ENCODE measurements around the gene DTNA.
"Not testable (repeated sequence)": the region's sequence is repeated elsewhere in the genome, so short reads cannot be mapped to it uniquely, and the experiment has no call there.

The DTNA gene

DNA sequence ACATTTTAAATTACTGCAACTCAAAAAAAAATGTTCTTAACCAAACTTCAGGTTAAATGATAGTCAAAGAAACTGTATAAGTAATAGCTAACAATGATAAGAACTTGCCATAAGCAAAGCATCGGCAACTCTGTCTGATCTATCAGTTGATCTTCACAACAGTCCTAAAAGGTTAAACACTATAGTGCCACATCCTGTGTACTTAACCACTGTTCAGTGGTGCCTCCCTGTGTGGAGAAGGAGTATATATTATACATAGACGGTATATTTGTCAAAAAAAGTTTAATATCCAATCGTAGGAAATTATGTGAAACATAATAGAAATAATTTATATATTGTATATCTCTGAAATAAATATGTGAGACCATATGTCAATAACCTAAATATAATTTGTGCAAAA lies 13.0 kb downstream of the DTNA start:
- in situ Hi-C loops (cut with HindIII; ENCODE audit: low sequenced_read_pairs): no loop called here

- in situ Hi-C loops (cut with HindIII; ENCODE audit: low sequenced_read_pairs): not testable (repeated sequence)
These were observed 15.6 kb downstream of the DTNA start for GRCh38 chr18:34725737-34726136.

DNA sequence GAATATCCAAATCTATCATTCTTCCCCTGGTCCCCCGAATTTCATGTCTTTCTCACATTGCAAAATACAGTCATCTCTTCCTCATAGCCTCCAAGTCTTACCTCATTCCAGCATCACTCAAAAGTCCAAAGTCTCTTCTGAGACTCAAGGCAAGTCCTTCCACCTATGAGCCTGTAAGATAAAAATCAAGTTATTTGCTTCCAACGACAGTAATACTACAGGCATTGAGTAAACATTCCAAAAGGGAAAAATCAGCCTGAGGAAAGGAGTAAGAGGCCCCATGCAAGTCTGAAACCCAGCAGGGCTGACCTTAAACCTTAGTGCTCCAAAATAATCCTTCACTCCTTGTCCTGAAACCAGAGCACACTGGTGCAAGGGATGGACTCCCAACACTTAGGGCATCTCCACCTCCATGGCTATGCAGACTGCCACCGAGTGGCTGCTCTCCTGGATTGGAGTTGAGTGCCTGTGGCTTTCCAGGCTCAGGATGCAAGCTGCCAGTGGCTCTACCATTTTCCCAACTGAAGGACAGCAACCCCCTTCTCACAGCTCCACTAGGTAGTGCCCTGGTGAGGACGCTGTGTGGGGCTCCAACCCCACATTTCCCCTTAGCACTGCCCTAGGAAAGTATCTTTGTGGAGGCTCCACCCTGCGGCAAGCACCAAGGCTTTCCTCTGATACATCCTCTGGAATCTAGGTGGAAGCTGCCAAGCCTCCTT lies 16.3 kb downstream of the DTNA start:
- in situ Hi-C loops (cut with HindIII; ENCODE audit: low sequenced_read_pairs): no loop called here

DNA sequence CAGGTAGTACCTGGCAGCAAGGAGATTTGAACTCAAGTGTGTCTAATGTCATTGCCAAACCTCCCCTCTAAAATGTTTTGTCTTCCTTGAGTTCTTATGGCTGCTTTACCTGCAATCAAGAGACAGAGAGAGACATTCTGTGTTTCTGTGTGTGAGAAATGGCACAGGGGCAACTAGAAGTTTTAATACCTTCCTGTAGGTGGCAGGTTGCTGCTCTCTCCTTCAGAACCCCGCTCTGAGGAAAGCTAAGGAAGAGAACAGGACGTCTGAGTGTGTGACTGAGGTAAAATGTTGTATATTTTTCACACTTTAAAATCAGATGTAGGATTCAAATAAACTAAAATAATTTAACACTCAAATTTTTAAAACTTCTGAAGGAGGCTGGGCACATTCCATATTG lies 19.2 kb downstream of the DTNA start:
- in situ Hi-C loops (cut with HindIII; ENCODE audit: low sequenced_read_pairs): no loop called here

DNA sequence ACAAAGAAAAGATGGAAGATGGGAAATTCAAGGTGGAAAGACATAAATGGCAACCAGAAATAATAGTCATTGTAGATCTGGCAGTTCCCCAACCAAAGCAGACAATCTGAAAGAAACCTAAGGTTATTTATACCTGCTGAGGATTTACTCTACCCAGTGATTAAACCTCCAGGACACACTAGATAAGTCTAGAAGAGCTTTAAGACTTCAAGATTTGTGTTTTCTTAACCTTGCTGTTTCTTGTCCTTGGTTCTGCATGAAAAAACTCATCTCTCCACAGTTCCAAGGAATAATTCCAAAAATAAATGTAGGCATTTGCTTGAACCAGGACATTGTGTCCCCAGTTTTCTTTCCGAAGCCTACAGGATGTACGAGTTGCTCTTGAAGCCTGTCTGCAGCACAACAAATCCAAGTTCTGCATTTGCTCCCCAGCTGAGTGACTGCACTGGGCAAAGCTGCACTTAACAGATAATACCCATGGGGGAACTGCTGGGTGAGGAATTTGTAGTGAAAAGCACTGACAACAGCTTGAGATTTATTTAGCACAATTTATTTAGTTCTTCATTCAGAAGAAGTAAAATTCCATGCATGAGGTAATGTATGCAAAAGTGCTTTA lies 19.8 kb downstream of the DTNA start:
- in situ Hi-C loops (cut with HindIII; ENCODE audit: low sequenced_read_pairs): no loop called here

DNA sequence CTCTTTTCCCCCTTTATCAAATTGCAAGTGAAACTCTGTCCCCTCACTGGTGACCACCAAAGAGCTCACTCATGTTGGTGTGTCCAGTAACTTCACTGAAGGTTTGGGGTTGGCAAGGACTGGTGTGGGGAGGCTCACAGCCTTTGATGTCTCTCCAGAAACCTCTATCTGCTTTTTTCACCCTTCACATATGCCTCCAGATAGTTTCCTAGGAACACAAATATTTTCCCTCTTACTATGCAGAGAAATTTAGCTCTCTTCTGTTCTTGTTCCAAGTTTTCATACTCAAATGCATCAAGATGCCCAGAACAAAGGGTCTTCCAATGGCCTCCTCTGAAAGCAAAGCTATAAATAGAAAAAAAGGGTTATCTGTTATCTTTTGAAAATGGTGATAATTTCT lies 20.7 kb downstream of the DTNA start:
- in situ Hi-C loops (cut with HindIII; ENCODE audit: low sequenced_read_pairs): no loop called here

DNA sequence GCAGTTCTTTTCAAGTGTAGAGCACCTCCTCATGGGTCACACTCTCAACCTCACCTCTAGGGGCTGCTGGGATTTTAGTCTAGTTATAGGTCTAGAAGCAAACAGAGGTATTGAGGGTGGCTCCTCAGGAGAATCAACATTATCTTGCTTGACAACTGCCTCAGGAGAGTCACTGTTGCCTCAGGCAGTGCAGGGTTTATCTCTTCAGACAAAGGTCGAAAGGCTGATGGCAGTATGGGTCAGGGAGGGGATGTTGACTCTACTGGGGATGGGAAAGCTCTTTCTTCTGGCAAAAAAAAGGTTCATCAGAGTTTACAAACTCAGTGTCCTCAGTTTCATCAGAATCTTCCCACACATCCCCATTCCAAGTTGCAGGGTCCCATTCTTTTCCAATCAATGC lies 24.0 kb downstream of the DTNA start:
- in situ Hi-C loops (cut with HindIII; ENCODE audit: low sequenced_read_pairs): no loop called here

GRCh38 chr18:34734526-34734925 lies 24.4 kb downstream of the DTNA start:
- in situ Hi-C loops (cut with HindIII; ENCODE audit: low sequenced_read_pairs): not testable (repeated sequence)

DNA sequence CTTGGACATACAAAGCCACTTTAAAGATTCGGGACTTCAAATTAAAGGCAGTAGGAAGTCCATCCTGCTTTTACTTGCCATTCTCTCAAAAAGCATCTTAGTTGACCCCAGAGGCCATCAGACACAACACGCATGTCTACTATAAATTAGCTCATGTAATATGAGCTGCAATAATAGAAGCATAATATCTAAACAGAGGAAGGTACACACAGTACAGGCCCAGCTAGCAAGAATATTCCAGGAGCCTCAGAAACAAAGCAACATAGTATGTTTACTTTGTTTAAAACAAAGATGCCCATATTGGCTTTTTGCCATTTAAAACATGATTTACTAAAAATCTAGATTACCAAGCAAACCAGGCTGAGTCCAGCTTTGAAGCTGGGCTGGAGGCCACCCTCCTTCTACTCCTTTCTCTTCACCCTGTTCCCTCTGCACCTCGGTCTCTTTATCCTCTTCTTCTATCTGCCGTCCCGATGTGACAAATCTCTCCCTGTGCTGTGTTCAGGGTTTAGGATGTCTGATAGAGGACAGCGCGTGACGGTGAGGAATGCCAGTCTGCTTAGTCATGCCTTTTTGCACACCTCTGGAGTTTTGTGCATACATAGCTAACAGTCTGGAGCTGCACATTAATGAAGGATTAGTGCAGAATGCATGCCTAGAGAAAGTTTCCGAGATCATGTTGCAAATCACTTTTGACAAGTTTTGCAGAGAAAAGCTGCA lies 28.2 kb downstream of the DTNA start:
- in situ Hi-C loops (cut with HindIII; ENCODE audit: low sequenced_read_pairs): no loop called here

GRCh38 chr18:34740101-34740500 lies 30.0 kb downstream of the DTNA start:
- in situ Hi-C loops (cut with HindIII; ENCODE audit: low sequenced_read_pairs): no loop called here

- in situ Hi-C loops (cut with HindIII; ENCODE audit: low sequenced_read_pairs): no loop called here
These were observed 30.6 kb downstream of the DTNA start for GRCh38 chr18:34740724-34741123.

DNA sequence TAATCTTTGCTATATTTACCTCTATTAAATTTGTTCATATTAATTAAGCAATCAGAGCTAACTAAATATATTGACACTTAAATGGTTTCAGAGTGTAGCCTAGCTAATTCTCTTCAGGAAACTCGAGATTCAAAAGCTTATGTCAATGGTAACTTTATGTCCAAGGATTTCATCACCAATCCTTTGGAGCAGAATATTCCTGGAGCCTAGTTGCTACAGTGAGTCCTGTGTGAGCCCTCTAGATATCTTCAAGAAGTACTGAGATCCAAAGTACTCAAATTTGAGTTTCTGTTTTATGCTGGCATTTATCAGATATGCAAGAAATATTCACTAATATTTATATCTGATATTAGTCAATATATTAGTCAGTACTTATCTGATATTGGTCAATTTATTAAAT lies 31.3 kb downstream of the DTNA start:
- in situ Hi-C loops (cut with HindIII; ENCODE audit: low sequenced_read_pairs): no loop called here

GRCh38 chr18:34742891-34743341 lies 32.8 kb downstream of the DTNA start:
- in situ Hi-C loops (cut with HindIII; ENCODE audit: low sequenced_read_pairs): no loop called here

DNA sequence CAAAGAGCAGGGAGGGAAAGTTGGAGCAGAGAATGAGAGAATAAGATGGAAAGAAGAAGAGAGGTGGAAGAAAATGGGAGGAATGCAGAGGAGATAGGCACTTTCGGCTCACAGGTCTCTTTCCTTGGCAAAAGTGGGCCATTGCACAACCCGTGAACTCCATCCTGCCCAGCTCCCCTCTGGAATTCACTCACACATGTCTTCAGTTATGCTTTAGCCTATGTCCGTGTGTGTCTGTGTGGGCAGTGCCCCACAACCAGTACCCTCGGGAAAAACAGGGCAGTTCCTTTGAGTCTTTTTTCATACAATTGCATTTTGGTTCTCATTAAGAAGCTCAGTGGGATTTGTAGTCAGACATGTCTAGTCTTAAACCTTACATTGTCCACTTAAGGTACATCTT lies 34.5 kb downstream of the DTNA start:
- in situ Hi-C loops (cut with HindIII; ENCODE audit: low sequenced_read_pairs): no loop called here

DNA sequence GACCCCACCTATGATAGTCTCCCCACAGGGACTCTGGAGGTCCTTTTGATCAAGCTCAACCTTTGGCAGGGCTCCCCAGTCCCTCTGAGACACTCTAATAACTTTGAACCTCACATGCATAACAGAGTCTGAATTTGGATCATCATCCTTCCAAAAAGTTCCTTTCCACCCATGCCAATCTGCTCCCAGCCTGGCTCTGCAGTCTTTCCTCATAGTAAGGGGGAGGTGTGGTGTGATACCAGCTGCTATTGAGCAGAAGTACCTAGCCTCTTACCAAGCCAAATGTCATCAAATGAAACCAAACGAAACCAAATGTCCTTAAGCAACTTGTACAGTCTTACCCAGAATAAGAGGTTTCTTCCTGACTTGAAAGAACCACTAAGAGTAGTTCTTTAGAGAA lies 36.5 kb downstream of the DTNA start:
- in situ Hi-C loops (cut with HindIII; ENCODE audit: low sequenced_read_pairs): no loop called here

DNA sequence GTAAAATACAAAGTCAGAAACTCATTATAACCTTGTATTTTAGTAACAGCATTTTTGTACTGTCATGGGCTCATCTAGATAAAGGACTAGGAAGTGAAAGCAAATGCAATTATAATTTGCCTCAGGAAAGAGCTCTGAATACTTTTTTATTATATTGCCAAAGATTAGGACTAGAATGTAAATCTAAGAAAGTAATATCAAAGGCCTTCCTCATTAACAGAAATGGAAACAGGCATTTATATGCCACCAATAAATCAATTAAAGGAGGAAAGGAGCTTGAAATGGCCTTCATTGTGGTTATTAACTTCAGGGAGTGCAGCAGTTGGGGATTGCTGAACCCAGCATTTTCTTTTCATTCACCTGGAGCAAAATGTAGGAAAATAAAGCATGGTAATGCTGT lies 39.6 kb downstream of the DTNA start:
- in situ Hi-C loops (cut with HindIII; ENCODE audit: low sequenced_read_pairs): no loop called here

DNA sequence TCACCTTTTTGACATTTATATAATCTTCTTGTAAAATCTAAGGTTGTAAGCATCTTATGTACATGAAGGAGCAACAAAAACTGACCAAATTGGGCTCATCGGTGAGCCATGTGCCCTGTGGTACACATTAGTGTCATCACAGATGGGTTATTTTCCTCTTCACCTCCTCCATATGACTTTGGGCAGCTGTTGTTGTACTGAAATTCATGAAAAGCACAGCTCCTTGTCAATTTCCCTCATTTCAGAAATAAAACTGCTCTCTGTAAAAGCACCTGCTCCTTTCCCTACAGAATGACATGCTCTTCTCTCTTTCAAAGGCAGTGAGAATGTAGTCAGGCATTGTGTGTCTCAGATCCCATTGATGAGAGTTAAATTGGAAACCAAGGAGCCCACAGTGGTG lies 42.0 kb downstream of the DTNA start:
- in situ Hi-C loops (cut with HindIII; ENCODE audit: low sequenced_read_pairs): no loop called here

DNA sequence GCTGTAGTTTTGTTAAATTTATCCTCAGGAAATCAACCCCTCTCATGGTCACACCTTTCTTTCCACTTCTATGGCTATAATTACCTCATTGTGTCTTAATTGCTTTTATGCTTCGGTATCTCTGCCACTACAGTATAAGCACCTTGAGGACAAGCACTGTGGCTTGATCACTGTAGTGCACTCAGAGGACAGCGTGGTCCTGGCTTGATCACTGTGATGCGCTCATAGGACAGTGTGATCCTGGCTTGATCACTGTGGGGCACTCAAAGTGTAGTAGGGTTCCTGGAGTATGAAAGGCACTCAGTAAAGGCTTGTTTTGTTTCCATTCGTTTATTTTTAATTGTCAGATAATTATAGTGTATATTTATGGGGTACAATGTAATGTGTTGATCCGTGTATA lies 44.2 kb downstream of the DTNA start:
- in situ Hi-C loops (cut with HindIII; ENCODE audit: low sequenced_read_pairs): no loop called here

DNA sequence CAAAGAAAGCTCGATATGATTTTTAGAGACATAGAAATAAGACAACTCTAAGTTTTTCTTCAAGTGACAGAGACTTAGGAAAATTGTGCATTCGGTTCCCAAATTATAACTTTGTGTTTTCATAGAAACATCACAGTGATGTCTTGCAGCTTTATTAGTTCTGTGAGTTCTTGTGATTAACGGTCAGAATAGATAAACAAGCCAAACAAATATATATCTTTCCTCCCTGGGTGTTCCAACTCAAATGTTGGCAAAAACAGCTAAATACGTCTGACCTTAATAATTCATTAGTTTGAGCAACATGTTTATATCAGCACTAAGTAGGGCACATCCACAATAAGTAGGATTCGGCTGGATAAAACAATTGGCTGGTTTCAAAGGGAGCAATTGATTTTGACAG lies 47.6 kb downstream of the DTNA start:
- in situ Hi-C loops (cut with HindIII; ENCODE audit: low sequenced_read_pairs): no loop called here

GRCh38 chr18:34758378-34758948 lies 48.4 kb downstream of the DTNA start:
- in situ Hi-C loops (cut with HindIII; ENCODE audit: low sequenced_read_pairs): no loop called here

- in situ Hi-C loops (cut with HindIII; ENCODE audit: low sequenced_read_pairs): no loop called here
These were observed 50.3 kb downstream of the DTNA start for GRCh38 chr18:34760444-34760843.

GRCh38 chr18:34764451-34764850 lies 54.4 kb downstream of the DTNA start:
- in situ Hi-C loops (cut with HindIII; ENCODE audit: low sequenced_read_pairs): no loop called here

Measured in DLD1 (cell line).